Measurements from ENCODE around the gene UGT1A3. TPM values are rescaled to one million over a fixed set of nuclear protein-coding genes. Genes with fewer than 3 reads are reported as not detected.

UGT1A3 gene
- not detected in 2 replicates for total RNA-seq (2021)
- Bru-seq, nascent RNA, result not detected
- not detected for BruChase-seq, experiment 1, labeled RNA remaining after a 2-hour chase
- BruChase-seq, experiment 2, labeled RNA remaining after a 6-hour chase, result not detected
- long read RNA-seq, result 0 reads

GRCh38 chr2:233728723-233729301, at the start of gene UGT1A3:
Gene UGT1A3 (plus strand): TSS chr2:233729042. CDS start chr2:233729127, 85 bp downstream.
- no peaks in the 10 kb centered on the region for H3K9me3 ChIP-seq (ENCODE audit: low read depth, low read length, poor library complexity, severe bottlenecking)
- no peak within 1 kb of the TSS for H3K27ac ChIP-seq (ENCODE audit: low read depth, low read length, poor library complexity, severe bottlenecking)
- ChIA-PET CTCF (no interaction called here), POLR2A (ENCODE audit: low non-redundant PET) (no interaction called here)
- DNase-seq (ENCODE audit: low spot score), result no peak
- H3K27me3 ChIP-seq (replicated peaks; ENCODE audit: insufficient read depth, low read depth, low read length, poor library complexity), result no peaks in the 10 kb centered on the region
- no peaks in the 10 kb centered on the region for H3K4me1 ChIP-seq (ENCODE audit: insufficient read depth, low read length, poor library complexity, severe bottlenecking)
- H3K4me3 ChIP-seq (ENCODE audit: low read depth, low read length, poor library complexity, severe bottlenecking), result no peak within 1 kb of the TSS
- intact Hi-C loops (cut with micrococcal nuclease; ENCODE audit: unreplicated experiment), result no loop called here
- BruUV-seq (replicated peaks), result no TSS peak
- H3K36me3 ChIP-seq (ENCODE audit: insufficient read depth, low read length, poor library complexity, severe bottlenecking), result no peaks in the 10 kb centered on the region
- no peak for TF ChIP-seq CTCF (conservative IDR thresholded peaks at IDR 0.05; ENCODE audit: low read depth, low read length)
- TF ChIP-seq EZH2 (IDR thresholded peaks at IDR 0.05; ENCODE audit: borderline replicate concordance, low read depth, low read length, poor library complexity, severe bottlenecking), result no peak

- ChIA-PET CTCF (no interaction called here), POLR2A (ENCODE audit: low non-redundant PET) (no interaction called here)
- Histone ChIP-seq H3K4me3 (ENCODE audit: low read depth, low read length, poor library complexity, severe bottlenecking) (no peak overlapping the region), H3K9me3 (ENCODE audit: low read depth, low read length, poor library complexity, severe bottlenecking) (no peaks in the 10 kb centered on the region), H3K36me3 (ENCODE audit: insufficient read depth, low read length, poor library complexity, severe bottlenecking) (no peaks in the 10 kb centered on the region), H3K4me1 (ENCODE audit: insufficient read depth, low read length, poor library complexity, severe bottlenecking) (no peaks in the 10 kb centered on the region), H3K27ac (ENCODE audit: low read depth, low read length, poor library complexity, severe bottlenecking) (no peak overlapping the region), H3K27me3 (replicated peaks; ENCODE audit: insufficient read depth, low read depth, low read length, poor library complexity) (no peaks in the 10 kb centered on the region)
- TF ChIP-seq CTCF (conservative IDR thresholded peaks at IDR 0.05; ENCODE audit: low read depth, low read length) (no peak), EZH2 (IDR thresholded peaks at IDR 0.05; ENCODE audit: borderline replicate concordance, low read depth, low read length, poor library complexity, severe bottlenecking) (no peak)
- intact Hi-C loops (cut with micrococcal nuclease; ENCODE audit: unreplicated experiment), result no loop called here
- DNase-seq (ENCODE audit: low spot score), result no peak
- no TSS peak for BruUV-seq (replicated peaks)
These were observed 49.6 kb upstream of the UGT1A3 start for GRCh38 chr2:233679196-233679595.

- POLR2A ChIA-PET (ENCODE audit: low non-redundant PET), result no interaction called here
- CTCF ChIA-PET, result no interaction called here
- Histone ChIP-seq H3K9me3 (ENCODE audit: low read depth, low read length, poor library complexity, severe bottlenecking) (no peaks in the 10 kb centered on the region), H3K4me3 (ENCODE audit: low read depth, low read length, poor library complexity, severe bottlenecking) (no peak overlapping the region), H3K36me3 (ENCODE audit: insufficient read depth, low read length, poor library complexity, severe bottlenecking) (no peaks in the 10 kb centered on the region), H3K4me1 (ENCODE audit: insufficient read depth, low read length, poor library complexity, severe bottlenecking) (no peaks in the 10 kb centered on the region), H3K27ac (ENCODE audit: low read depth, low read length, poor library complexity, severe bottlenecking) (no peak overlapping the region), H3K27me3 (replicated peaks; ENCODE audit: insufficient read depth, low read depth, low read length, poor library complexity) (no peaks in the 10 kb centered on the region)
- BruUV-seq (replicated peaks), result no TSS peak
- intact Hi-C loops (cut with micrococcal nuclease; ENCODE audit: unreplicated experiment), result no loop called here
- DNase-seq (ENCODE audit: low spot score), result no peak
- no peak for TF ChIP-seq CTCF (conservative IDR thresholded peaks at IDR 0.05; ENCODE audit: low read depth, low read length)
- TF ChIP-seq EZH2 (IDR thresholded peaks at IDR 0.05; ENCODE audit: borderline replicate concordance, low read depth, low read length, poor library complexity, severe bottlenecking), result no peak
These were observed 48.3 kb upstream of the UGT1A3 start for GRCh38 chr2:233680361-233681045.

Data from A673 (cell line).